Measurements from ENCODE around the gene STXBP1.

Gene STXBP1

GRCh38 chr9:127660886-127661741, 49.0 kb downstream of the STXBP1 start:
- DNase-seq, result no peak

GRCh38 chr9:127662617-127663016, 50.5 kb downstream of the STXBP1 start:
- DNase-seq, result no peak

GRCh38 chr9:127664324-127664677, 52.2 kb downstream of the STXBP1 start:
- no peak for DNase-seq

- DNase-seq, result no peak
Observed at GRCh38 chr9:127664678-127665507, 52.8 kb downstream of the STXBP1 start.

- DNase-seq, result no peak
Observed at GRCh38 chr9:127667127-127667844, 55.2 kb downstream of the STXBP1 start.

- no peak for DNase-seq
Observed at GRCh38 chr9:127667906-127668305, 55.8 kb downstream of the STXBP1 start.

GRCh38 chr9:127673234-127673633, 61.2 kb downstream of the STXBP1 start:
- no peak for DNase-seq

GRCh38 chr9:127676638-127677037, 64.6 kb downstream of the STXBP1 start:
- no peak for DNase-seq

- DNase-seq, result no peak
Observed at GRCh38 chr9:127679506-127679905, 67.4 kb downstream of the STXBP1 start.

GRCh38 chr9:127680226-127680625, 68.1 kb downstream of the STXBP1 start:
- no peak for DNase-seq

- no peak for DNase-seq
Observed at GRCh38 chr9:127680846-127681245, 68.8 kb downstream of the STXBP1 start.

GRCh38 chr9:127682351-127683136, 70.5 kb downstream of the STXBP1 start:
- no peak for DNase-seq

- DNase-seq, result no peak
Observed at GRCh38 chr9:127683723-127684122, 71.6 kb downstream of the STXBP1 start.

- no peak for DNase-seq
Observed at GRCh38 chr9:127684576-127684975, 72.5 kb downstream of the STXBP1 start.

GRCh38 chr9:127686461-127687393, 74.7 kb downstream of the STXBP1 start:
- DNase-seq, result no peak

GRCh38 chr9:127689329-127690000, 77.4 kb downstream of the STXBP1 start:
- no peak for DNase-seq

GRCh38 chr9:127690735-127691134, 78.7 kb downstream of the STXBP1 start:
- no peak for DNase-seq

- DNase-seq, result no peak
Observed at GRCh38 chr9:127692071-127692470, 80.0 kb downstream of the STXBP1 start.

- no peak for DNase-seq
Observed at GRCh38 chr9:127693143-127693542, 81.1 kb downstream of the STXBP1 start.

- no peak for DNase-seq
Observed at GRCh38 chr9:127693697-127694096, 81.6 kb downstream of the STXBP1 start.

Measured in activated CD4-positive, alpha-beta T cell treated with anti-CD3 and anti-CD28 coated beads, Interleukin-2, amount 50 U/mL, for 4 hours (primary cell).